ENCODE results near the gene FGFRL1. TPM values are rescaled to one million over a fixed set of nuclear protein-coding genes. Genes with fewer than 3 reads are reported as not detected.

FGFRL1 gene
- total and polyA plus RNA-seq, 2 of the 13 experiments (the other 11 are each of a cell fraction or from before 2014, with no cell fraction given) = 19.1 to 30.6 TPM

DNA sequence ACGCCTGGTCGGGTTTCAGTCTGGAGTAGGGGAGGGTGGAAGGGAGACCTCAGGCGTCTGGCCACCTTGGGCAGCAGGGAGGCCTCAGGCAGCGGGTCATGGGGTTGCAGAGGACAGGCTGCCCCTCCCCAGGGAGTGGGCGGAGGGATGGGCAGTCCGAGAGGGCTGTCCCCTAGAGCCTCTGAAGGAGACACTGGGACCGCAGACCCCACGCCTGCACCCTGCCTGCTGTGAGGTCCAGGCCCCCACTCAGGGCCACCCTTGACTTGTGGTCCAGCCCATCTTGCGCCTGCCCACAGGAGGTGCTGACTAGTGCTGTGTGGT is 16.5 kb downstream of the FGFRL1 start:
- ATAC-seq = peak; percentile 10
- Histone ChIP-seq H4K20me1 (ENCODE audit: insufficient read depth, low read length) (no peaks in the 10 kb centered on the region; the same call in 1 of the 2 replicates), H3K9me3 (ENCODE audit: low read length) (no peaks in the 10 kb centered on the region), H3K27me3 (ENCODE audit: control insufficient read depth in 1 of 2, insufficient read depth in 2 of 2, low read length in 2 of 2) (peaks cover 20 to 47% of the 10 kb centered on the region in 2 experiments), H3K36me3 (replicated peaks in 1 of 2; ENCODE audit: control insufficient read depth in 1 of 2, insufficient read depth in 2 of 2, low read length in 2 of 2) (peaks cover 6 to 12% of the 10 kb centered on the region in 2 experiments; a peak in 3 of 5 replicates), H3K79me2 (ENCODE audit: insufficient read depth, low read length) (no peaks in the 10 kb centered on the region), H3K9ac (ENCODE audit: insufficient read depth, low read depth, low read length) (no peak overlapping the region), H3K4me3 (replicated peaks in 1 of 3; ENCODE audit: insufficient read depth in 1 of 3, low read depth in 2 of 3, low read length in 3 of 3) (no peak overlapping the region), H3K4me2 (ENCODE audit: low read depth, low read length) (no peak overlapping the region; the same call in 1 of the 2 replicates), H3K4me1 (ENCODE audit: insufficient read depth, low read length) (peaks cover 31% of the 10 kb centered on the region), H3K27ac (ENCODE audit: extremely low read length, insufficient read depth, low read length) (no peak overlapping the region), H2AFZ (ENCODE audit: low read length) (no peak overlapping the region)
- POLR2A ChIA-PET = no interaction called here
- FAIRE-seq = no peak
- intact Hi-C loops (cut with micrococcal nuclease; ENCODE audit: unreplicated experiment) (no loop called here), in situ Hi-C loops (cut with HindIII; ENCODE audit: extremely low pct_ligation_motif_present, low pct_unique_long_range_greater_than_20kb) (no loop called here)
- CTCF ChIA-PET (ENCODE audit: low intra/inter-chr PET ratio, low total read pairs) = no interaction called here
- BruUV-seq (replicated peaks) = no TSS peak
- no peak for DNase-seq (ENCODE audit: low spot score)
- 0% methylated on average over 1 of the region's 9 CpGs for WGBS (ENCODE audit: low lambda C conversion rate)
- peak; percentile 74; the same call in 1 of the 2 replicates for TF ChIP-seq ZNF724P (CRISPR knock-in tag; IDR thresholded peaks at IDR 0.05; ENCODE audit: borderline replicate concordance)
- TF ChIP-seq, protein P1, sequence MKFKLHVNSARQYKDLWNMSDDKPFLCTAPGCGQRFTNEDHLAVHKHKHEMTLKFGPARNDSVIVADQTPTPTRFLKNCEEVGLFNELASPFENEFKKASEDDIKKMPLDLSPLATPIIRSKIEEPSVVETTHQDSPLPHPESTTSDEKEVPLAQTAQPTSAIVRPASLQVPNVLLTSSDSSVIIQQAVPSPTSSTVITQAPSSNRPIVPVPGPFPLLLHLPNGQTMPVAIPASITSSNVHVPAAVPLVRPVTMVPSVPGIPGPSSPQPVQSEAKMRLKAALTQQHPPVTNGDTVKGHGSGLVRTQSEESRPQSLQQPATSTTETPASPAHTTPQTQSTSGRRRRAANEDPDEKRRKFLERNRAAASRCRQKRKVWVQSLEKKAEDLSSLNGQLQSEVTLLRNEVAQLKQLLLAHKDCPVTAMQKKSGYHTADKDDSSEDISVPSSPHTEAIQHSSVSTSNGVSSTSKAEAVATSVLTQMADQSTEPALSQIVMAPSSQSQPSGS (CRISPR knock-in tag; IDR thresholded peaks at IDR 0.05) = no peak
- no peak for TF ChIP-seq CBX1 (IDR thresholded peaks at IDR 0.05; ENCODE audit: low read depth)
- TF ChIP-seq ZSCAN29 (CRISPR knock-in tag; conservative IDR thresholded peaks at IDR 0.05) = no peak
- TF ChIP-seq MEIS2 (CRISPR knock-in tag; IDR thresholded peaks at IDR 0.05) = 0 out of 2 replicates have a peak, but pooled peaks have one; percentile 42
- TF ChIP-seq, protein P2, sequence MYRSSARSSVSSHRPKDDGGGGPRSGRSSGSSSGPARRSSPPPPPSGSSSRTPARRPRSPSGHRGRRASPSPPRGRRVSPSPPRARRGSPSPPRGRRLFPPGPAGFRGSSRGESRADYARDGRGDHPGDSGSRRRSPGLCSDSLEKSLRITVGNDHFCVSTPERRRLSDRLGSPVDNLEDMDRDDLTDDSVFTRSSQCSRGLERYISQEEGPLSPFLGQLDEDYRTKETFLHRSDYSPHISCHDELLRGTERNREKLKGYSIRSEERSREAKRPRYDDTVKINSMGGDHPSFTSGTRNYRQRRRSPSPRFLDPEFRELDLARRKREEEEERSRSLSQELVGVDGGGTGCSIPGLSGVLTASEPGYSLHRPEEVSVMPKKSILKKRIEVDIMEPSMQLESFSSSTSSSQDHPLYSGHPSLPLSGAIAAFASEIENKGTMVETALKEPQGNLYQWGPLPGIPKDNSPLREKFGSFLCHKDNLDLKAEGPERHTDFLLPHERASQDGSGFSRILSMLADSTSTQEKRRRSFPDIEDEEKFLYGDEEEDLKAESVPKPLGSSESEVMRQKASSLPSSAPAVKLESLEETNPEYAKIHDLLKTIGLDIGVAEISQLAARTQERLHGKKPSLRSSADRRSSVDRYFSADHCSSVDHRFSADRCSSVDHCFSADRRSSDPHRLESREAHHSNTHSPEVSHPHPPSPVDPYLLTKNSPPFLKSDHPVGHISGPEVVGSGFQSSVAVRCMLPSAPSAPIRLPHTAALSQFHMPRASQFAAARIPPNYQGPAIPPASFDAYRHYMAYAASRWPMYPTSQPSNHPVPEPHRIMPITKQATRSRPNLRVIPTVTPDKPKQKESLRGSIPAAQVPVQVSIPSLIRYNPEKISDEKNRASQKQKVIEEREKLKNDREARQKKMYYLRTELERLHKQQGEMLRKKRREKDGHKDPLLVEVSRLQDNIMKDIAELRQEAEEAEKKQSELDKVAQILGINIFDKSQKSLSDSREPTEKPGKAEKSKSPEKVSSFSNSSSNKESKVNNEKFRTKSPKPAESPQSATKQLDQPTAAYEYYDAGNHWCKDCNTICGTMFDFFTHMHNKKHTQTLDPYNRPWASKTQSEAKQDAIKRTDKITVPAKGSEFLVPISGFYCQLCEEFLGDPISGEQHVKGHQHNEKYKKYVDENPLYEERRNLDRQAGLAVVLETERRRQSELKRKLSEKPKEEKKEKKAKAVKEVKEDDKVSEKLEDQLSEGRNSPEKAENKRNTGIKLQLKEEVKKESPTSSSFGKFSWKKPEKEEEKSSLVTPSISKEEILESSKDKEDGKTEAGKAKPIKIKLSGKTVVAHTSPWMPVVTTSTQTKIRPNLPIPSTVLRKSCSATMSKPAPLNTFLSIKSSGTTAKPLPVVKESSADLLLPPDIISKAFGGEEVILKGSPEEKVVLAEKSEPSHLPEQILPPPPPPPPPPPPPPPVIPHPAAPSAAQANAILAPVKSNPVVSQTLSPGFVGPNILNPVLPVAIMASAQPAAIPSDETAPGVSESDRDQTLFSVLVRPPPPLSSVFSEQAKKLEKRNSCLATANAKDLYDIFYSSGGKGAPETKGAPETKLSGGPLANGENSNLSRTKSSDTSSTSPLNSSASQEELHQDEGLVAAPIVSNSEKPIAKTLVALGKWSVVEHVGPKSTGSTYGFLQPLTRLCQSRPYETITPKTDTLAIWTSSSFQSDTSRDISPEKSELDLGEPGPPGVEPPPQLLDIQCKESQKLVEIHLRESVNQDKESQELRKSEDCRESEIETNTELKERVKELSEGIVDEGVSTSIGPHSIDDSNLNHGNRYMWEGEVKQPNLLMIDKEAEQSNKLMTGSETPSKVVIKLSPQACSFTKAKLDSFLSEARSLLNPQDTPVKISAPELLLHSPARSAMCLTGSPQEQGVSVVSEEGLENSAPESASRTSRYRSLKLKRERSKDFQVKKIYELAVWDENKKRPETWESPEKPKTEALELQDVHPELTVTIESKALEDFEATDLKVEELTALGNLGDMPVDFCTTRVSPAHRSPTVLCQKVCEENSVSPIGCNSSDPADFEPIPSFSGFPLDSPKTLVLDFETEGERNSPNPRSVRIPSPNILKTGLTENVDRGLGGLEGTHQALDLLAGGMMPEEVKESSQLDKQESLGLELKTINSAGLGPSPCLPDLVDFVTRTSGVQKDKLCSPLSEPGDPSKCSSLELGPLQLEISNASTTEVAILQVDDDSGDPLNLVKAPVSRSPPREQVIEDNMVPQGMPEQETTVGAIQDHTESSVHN (CRISPR knock-in tag; IDR thresholded peaks at IDR 0.05) = no peak
- TF ChIP-seq CCDC6 (CRISPR knock-in tag; IDR thresholded peaks at IDR 0.05) = 0 out of 2 replicates have a peak, but pooled peaks have one; percentile 35
- 0 out of 2 replicates have a peak, but pooled peaks have one; percentile 12 for TF ChIP-seq ZNF564 (CRISPR knock-in tag; IDR thresholded peaks at IDR 0.05)
- TF ChIP-seq ZSCAN25 (CRISPR knock-in tag; IDR thresholded peaks at IDR 0.05) = peak; percentile 47; the same call in 1 of the 2 replicates
- TF ChIP-seq MTF2 (CRISPR knock-in tag; IDR thresholded peaks at IDR 0.05; ENCODE audit: borderline replicate concordance) = 0 out of 2 replicates have a peak, but pooled peaks have one; percentile 30
- TF ChIP-seq SSRP1 (CRISPR knock-in tag; IDR thresholded peaks at IDR 0.05) = 0 out of 2 replicates have a peak, but pooled peaks have one; percentile 22
- TF ChIP-seq RBM22 (optimal IDR thresholded peaks at IDR 0.05; ENCODE audit: low read length) = peak; percentile 79
- 0 out of 2 replicates have a peak, but pooled peaks have one; percentile 32 for TF ChIP-seq SP4 (CRISPR knock-in tag; IDR thresholded peaks at IDR 0.05)
- TF ChIP-seq, protein P3, sequence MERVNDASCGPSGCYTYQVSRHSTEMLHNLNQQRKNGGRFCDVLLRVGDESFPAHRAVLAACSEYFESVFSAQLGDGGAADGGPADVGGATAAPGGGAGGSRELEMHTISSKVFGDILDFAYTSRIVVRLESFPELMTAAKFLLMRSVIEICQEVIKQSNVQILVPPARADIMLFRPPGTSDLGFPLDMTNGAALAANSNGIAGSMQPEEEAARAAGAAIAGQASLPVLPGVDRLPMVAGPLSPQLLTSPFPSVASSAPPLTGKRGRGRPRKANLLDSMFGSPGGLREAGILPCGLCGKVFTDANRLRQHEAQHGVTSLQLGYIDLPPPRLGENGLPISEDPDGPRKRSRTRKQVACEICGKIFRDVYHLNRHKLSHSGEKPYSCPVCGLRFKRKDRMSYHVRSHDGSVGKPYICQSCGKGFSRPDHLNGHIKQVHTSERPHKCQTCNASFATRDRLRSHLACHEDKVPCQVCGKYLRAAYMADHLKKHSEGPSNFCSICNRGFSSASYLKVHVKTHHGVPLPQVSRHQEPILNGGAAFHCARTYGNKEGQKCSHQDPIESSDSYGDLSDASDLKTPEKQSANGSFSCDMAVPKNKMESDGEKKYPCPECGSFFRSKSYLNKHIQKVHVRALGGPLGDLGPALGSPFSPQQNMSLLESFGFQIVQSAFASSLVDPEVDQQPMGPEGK (CRISPR knock-in tag; IDR thresholded peaks at IDR 0.05) = 0 out of 2 replicates have a peak, but pooled peaks have one; percentile 23

Measured in HepG2 (cell line).